Lower lobe of right lung (tissue), 2 donors: ENCODE results near the gene GLB1L2. TPM values are rescaled to one million over a fixed set of nuclear protein-coding genes. Genes with fewer than 3 reads are reported as not detected.

Experiments used
- ATAC-seq, 2 donors: fragments of 200-7000 bp; cut with Tn5 transposase; one replicate each; pipeline ENCODE4 v1.9.1; 2020 to 2022; ENCODE audit warnings: mild to moderate bottlenecking in 2 of 2, moderate library complexity in 2 of 2
- DNase-seq: peaks from one replicate; pipeline ENCODE4 v3.0.0-alpha.2; 2020
- H3K27ac ChIP-seq: fragments of 200-600 bp; one replicate; pipeline ENCODE4 v1.8.0; 2022
- H3K27me3 ChIP-seq: fragments of 200-600 bp; one replicate; pipeline ENCODE4 v1.8.0; 2022; ENCODE audit warnings: low read depth
- H3K36me3 ChIP-seq: fragments of 200-600 bp; one replicate; pipeline ENCODE4 v1.8.0; 2022; ENCODE audit warnings: mild to moderate bottlenecking
- H3K4me1 ChIP-seq: fragments of 200-600 bp; one replicate; pipeline ENCODE4 v1.8.0; 2022
- H3K4me3 ChIP-seq: fragments of 200-600 bp; one replicate; pipeline ENCODE4 v1.8.0; 2022; ENCODE audit warnings: mild to moderate bottlenecking
- H3K9me3 ChIP-seq: fragments of 200-600 bp; one replicate; pipeline ENCODE4 v1.8.0; 2022
- CTCF ChIP-seq: fragments of 200-600 bp; IDR thresholded peaks from one replicate; pipeline ENCODE4 v1.8.0; 2022; ENCODE audit warnings: antibody characterized with exemption, mild to moderate bottlenecking
- intact Hi-C: fragments of 100-400 bp; cut with DNase I; formaldehyde crosslinking; loops from one replicate; pipeline ENCODE4 v1.11.0; 2022
- total RNA-seq: library from RNA; stranded (reverse); fragmentation: NEBNext Ultra II Directional; extraction: Animal tissue kit (Norgen Biotek cat#: 25700); gene quantifications from one replicate; pipeline ENCODE4 v1.2.1, GENCODE V29; 2021
- donor health status: DM: no; HTN: yes; CAD: no; lungs with severe emphysema.

The GLB1L2 gene
- total RNA-seq, 1 donor from 2014 or later = 5.1 TPM

GRCh38 chr11:134389464-134390180, 57.8 kb downstream of the GLB1L2 start:
- Histone ChIP-seq H3K9me3 (no peaks in the 10 kb centered on the region), H3K4me1 (no peaks in the 10 kb centered on the region), H3K27me3 (peaks cover 15% of the 10 kb centered on the region), H3K27ac (no peak overlapping the region), H3K36me3 (no peaks in the 10 kb centered on the region), H3K4me3 (no peak overlapping the region)
- DNase-seq (no peak), ATAC-seq (no peak)
- no peak for TF ChIP-seq CTCF
- intact Hi-C loops = no loop called here

- DNase-seq (no peak), ATAC-seq (no peak)
- H3K36me3 ChIP-seq = no peaks in the 10 kb centered on the region
- peaks cover 4% of the 10 kb centered on the region for H3K27me3 ChIP-seq
- no peak for TF ChIP-seq CTCF
- no peak overlapping the region for H3K27ac ChIP-seq
- no peaks in the 10 kb centered on the region for H3K4me1 ChIP-seq
- H3K4me3 ChIP-seq = no peak overlapping the region
- no peaks in the 10 kb centered on the region for H3K9me3 ChIP-seq
- intact Hi-C loops = no loop called here
Measured at GRCh38 chr11:134390706-134391569, 59.1 kb downstream of the GLB1L2 start.

- TF ChIP-seq CTCF = no peak
- H3K36me3 ChIP-seq = no peaks in the 10 kb centered on the region
- H3K27me3 ChIP-seq = peaks cover 4% of the 10 kb centered on the region
- H3K4me3 ChIP-seq = no peak overlapping the region
- H3K4me1 ChIP-seq = no peaks in the 10 kb centered on the region
- H3K27ac ChIP-seq = no peak overlapping the region
- intact Hi-C loops = no loop called here
- ATAC-seq (no peak), DNase-seq (no peak)
- no peaks in the 10 kb centered on the region for H3K9me3 ChIP-seq
Measured at GRCh38 chr11:134391656-134392055, 59.9 kb downstream of the GLB1L2 start.

GRCh38 chr11:134392953-134393615, 61.3 kb downstream of the GLB1L2 start:
- Histone ChIP-seq H3K36me3 (no peaks in the 10 kb centered on the region), H3K27ac (no peak overlapping the region), H3K9me3 (no peaks in the 10 kb centered on the region), H3K27me3 (peaks cover 4% of the 10 kb centered on the region), H3K4me3 (no peak overlapping the region), H3K4me1 (no peaks in the 10 kb centered on the region)
- ATAC-seq = no peak
- intact Hi-C loops = no loop called here
- no peak for TF ChIP-seq CTCF
- no peak for DNase-seq

GRCh38 chr11:134393638-134394037, 61.9 kb downstream of the GLB1L2 start:
- Histone ChIP-seq H3K4me1 (no peaks in the 10 kb centered on the region), H3K9me3 (no peaks in the 10 kb centered on the region), H3K27ac (no peak overlapping the region), H3K4me3 (no peak overlapping the region), H3K27me3 (peaks cover 4% of the 10 kb centered on the region), H3K36me3 (no peaks in the 10 kb centered on the region)
- DNase-seq = no peak
- peak; percentile 34 to 52 for ATAC-seq
- intact Hi-C loops = no loop called here
- peak; percentile 17 for TF ChIP-seq CTCF
